Measurements from ENCODE around the gene EFCAB14.

Gene EFCAB14

DNA sequence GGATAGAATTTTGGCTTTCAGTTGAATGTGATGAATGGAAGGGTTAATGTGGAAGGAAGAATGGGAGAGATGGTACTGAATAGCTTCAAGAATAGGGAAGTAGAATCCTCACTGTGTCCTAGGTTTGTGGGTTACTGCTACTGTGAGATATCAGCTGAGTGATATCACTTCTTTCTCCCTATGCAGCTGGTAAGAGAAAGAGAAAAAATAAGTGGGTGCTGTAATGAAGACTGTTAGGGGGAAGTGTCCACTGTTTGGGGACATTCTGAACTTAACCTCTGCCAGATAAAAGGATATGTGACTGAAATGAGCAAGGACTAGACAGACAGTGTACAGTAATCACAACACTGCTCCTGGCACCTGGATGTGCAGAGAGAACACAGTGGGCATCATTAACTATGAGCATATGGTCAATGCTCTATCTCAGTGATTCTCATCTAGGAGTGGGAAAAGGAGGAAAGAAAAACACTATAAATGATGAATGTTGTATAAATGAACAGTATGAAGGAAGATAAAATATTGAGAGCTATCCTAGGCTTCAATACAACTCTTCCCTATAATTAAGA, 76.7 kb downstream of the EFCAB14 start:
- in situ Hi-C loops (cut with MboI; ENCODE audit: low pct_unique_long_range_greater_than_20kb, low sequenced_read_pairs, unreplicated experiment): no loop called here
- no peak for DNase-seq (ENCODE audit: low spot score)
- TF ChIP-seq, protein P1, sequence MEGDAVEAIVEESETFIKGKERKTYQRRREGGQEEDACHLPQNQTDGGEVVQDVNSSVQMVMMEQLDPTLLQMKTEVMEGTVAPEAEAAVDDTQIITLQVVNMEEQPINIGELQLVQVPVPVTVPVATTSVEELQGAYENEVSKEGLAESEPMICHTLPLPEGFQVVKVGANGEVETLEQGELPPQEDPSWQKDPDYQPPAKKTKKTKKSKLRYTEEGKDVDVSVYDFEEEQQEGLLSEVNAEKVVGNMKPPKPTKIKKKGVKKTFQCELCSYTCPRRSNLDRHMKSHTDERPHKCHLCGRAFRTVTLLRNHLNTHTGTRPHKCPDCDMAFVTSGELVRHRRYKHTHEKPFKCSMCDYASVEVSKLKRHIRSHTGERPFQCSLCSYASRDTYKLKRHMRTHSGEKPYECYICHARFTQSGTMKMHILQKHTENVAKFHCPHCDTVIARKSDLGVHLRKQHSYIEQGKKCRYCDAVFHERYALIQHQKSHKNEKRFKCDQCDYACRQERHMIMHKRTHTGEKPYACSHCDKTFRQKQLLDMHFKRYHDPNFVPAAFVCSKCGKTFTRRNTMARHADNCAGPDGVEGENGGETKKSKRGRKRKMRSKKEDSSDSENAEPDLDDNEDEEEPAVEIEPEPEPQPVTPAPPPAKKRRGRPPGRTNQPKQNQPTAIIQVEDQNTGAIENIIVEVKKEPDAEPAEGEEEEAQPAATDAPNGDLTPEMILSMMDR (IDR thresholded peaks at IDR 0.05; ENCODE audit: extremely low read depth, insufficient read depth, missing control alignments): no peak

DNA sequence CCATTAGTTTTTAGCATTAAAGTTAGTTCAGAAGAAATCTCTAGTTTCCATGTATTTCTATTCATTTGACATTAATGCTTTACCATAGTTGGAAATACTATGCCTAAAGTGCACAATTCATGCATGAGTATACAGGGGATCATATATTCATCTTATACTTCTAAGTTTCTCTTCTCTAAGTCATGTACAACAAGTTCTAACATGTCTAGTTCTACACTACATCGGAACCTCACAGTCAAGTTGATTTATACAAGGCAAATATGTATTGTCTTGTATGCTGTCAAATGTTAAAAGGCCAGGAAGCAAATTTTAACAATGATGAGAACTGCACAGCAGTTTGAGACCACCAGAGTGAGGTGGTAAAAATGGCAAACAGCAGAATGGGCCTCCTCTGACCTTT, 79.4 kb downstream of the EFCAB14 start:
- no peak for DNase-seq (ENCODE audit: low spot score)
- TF ChIP-seq, protein P1 (IDR thresholded peaks at IDR 0.05; ENCODE audit: extremely low read depth, insufficient read depth, missing control alignments): no peak
- in situ Hi-C loops (cut with MboI; ENCODE audit: low pct_unique_long_range_greater_than_20kb, low sequenced_read_pairs, unreplicated experiment): no loop called here

DNA sequence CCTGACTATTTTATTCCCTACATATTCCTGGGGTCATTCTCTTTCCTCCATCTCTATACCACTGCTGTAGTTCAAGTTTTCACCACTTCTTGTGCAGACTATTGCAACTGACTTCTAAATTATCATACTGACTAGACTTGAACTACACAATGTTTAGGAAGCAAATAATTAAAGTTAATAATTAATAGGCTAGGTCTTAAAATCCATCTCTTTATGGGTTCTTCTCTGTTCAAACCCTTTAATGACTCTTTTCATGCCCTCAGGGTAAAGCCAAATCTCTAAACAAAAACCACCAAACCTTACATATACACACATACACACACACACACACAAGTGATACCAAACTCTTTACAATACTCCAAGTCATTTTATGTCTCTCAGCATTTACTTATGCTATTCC, 80.0 kb downstream of the EFCAB14 start:
- no peak for DNase-seq (ENCODE audit: low spot score)
- in situ Hi-C loops (cut with MboI; ENCODE audit: low pct_unique_long_range_greater_than_20kb, low sequenced_read_pairs, unreplicated experiment): no loop called here
- TF ChIP-seq, protein P1 (IDR thresholded peaks at IDR 0.05; ENCODE audit: extremely low read depth, insufficient read depth, missing control alignments): no peak

DNA sequence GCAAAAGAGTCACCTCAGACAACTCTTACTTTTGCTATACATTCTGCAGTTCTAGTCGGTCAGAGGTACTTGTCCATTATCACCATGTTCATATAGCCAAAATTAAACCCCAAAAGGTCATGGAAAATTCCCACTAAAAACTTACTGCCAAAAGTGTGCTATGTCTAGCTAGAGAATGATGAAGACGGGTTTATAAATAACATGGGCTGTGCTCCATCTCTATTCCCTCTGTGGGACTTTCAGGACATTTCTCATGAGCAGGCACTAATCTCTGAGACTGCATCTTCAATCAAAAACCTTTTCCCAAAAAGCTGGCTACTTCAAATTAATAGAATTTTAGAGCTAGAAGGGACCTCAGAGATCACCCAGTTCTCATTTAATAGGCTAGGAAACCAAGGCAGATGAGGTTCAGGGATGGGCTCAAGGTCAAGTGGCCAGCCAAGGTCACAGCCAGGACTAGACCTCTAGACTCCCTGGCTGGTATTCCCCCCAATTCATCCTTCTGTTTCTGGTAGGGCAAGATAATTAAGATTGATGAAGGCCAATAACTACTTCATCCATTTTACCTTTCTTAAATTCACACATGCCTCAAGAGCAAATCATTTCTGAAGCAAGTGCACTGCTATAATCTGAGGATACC, 81.3 kb downstream of the EFCAB14 start:
- TF ChIP-seq, protein P1 (IDR thresholded peaks at IDR 0.05; ENCODE audit: extremely low read depth, insufficient read depth, missing control alignments): no peak
- DNase-seq (ENCODE audit: low spot score): no peak
- in situ Hi-C loops (cut with MboI; ENCODE audit: low pct_unique_long_range_greater_than_20kb, low sequenced_read_pairs, unreplicated experiment): no loop called here

DNA sequence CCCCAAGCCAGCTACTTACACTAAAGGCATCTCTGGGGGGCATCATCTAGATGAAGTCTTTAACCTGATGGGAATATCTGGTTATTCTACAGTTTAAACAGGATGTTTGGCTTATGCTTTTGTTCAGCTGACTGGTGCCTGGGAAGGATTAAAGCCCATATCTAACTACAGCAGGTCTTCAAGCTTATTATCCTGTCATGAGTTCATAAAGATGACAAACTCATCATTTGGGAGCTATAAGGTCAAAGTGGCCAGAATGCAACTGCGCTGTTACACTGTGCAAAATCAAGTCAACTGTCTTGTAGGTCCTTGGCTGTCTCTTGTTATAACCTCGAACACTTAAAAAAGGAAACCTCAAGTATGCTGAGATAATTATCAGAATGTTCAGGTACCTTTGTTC, 83.7 kb downstream of the EFCAB14 start:
- TF ChIP-seq, protein P1 (IDR thresholded peaks at IDR 0.05; ENCODE audit: extremely low read depth, insufficient read depth, missing control alignments): no peak
- in situ Hi-C loops (cut with MboI; ENCODE audit: low pct_unique_long_range_greater_than_20kb, low sequenced_read_pairs, unreplicated experiment): no loop called here

DNA sequence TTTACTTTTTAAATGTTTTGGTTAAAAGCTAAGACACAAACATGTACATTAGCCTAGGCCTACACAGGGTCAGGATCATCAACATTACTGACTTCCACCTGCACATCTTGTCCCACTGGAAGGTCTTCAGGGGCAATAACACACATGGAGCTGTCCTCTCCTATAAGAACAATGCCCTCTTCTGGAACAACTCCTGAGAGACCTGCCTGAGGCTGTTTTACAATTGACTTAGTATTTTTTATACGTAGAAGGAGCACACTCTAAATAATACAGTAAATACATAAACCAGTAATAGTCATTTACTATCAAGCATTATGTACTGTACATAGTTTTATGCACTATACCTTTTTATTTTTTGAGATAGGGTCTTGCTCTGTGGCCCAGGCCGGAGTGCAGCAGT, 88.2 kb downstream of the EFCAB14 start:
- in situ Hi-C loops (cut with MboI; ENCODE audit: low pct_unique_long_range_greater_than_20kb, low sequenced_read_pairs, unreplicated experiment): no loop called here

More for the DNA sequence above, 83.7 kb downstream of the EFCAB14 start:
- no peak for DNase-seq (ENCODE audit: low spot score)

More for the DNA sequence above, 88.2 kb downstream of the EFCAB14 start:
- no peak for DNase-seq (ENCODE audit: low spot score)
- TF ChIP-seq, protein P1 (IDR thresholded peaks at IDR 0.05; ENCODE audit: extremely low read depth, insufficient read depth, missing control alignments): no peak
